NT2/D1 (cell line): ENCODE results near the gene ERFE.

ENCODE experiments used
- DNase-seq: peaks from one replicate; pipeline ENCODE4 v3.0.0-alpha.2; 2011; ENCODE audit warnings: low read depth, low spot score
- H3K27me3 ChIP-seq: 2 replicates; pipeline ENCODE4 v1.6.0; 2011; ENCODE audit warnings: mild to moderate bottlenecking; ENCODE audit not compliant: insufficient read length, insufficient read depth
- H3K36me3 ChIP-seq: 2 replicates; pipeline ENCODE4 v1.6.1; 2011; ENCODE audit warnings: mild to moderate bottlenecking, low read length, mixed read lengths; ENCODE audit not compliant: insufficient read depth, insufficient read length
- H3K4me1 ChIP-seq: 2 replicates; pipeline ENCODE4 v1.5.1; 2011; ENCODE audit not compliant: insufficient read depth, insufficient read length
- H3K4me3 ChIP-seq: 2 replicates; pipeline ENCODE4 v1.5.1; 2011; ENCODE audit warnings: low read depth; ENCODE audit not compliant: insufficient read length
- H3K9ac ChIP-seq: 2 replicates; pipeline ENCODE4 v1.6.0; 2011; ENCODE audit warnings: low read depth; ENCODE audit not compliant: insufficient read length
- H3K9me3 ChIP-seq: 2 replicates; pipeline ENCODE4 v1.5.1; 2011; ENCODE audit warnings: mild to moderate bottlenecking, low read length; ENCODE audit not compliant: insufficient read depth
- SUZ12 ChIP-seq: IDR thresholded peaks from 2 replicates; pipeline ENCODE4 v1.6.1; 2011; ENCODE audit not compliant: insufficient read length, insufficient read depth; ENCODE audit errors: extremely low read depth
- YY1 ChIP-seq: IDR thresholded peaks from 2 replicates; pipeline ENCODE4 v1.6.1; 2011; ENCODE audit not compliant: insufficient read length, insufficient read depth
- ZNF274 ChIP-seq: IDR thresholded peaks from 2 replicates; pipeline ENCODE4 v1.6.1; 2011; ENCODE audit warnings: mild to moderate bottlenecking, low read depth, low read length

Gene ERFE

DNA sequence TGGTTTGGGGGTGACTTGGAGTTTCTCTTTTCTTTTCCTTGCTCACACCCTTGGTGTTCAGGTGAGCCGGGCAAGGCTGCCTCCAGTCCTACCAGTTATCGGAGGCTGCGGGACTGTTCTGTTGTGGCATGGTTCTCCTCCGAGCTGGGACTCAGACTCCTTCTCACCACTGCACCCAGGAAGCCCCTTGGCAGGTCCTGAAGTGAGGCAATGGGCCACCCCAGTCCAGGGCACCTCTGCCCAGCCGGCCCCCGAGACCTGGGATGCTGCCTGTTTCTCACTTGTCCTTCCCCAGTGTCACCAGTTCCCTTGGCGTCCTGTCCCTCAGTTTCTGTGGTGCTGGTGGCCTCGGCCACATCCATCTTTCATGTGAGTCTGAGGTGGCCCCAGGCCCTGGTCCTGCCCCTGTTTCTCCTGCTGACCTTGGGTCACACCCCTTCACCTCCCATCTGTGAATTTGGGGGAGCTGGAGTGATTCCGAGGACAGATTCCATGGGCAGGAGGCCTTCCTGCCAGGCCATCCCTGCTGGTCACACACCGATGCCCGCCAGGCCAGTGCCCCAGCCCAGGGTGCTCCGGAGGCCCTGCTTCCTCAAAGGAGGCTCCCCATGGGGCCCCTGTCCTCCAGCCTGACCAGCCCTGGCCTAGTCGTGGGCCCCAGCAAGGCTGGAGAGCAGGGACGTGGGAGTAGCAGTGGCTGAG is 26.9 kb upstream of the ERFE start:
- Histone ChIP-seq H3K4me1 (peaks cover 11% of the 10 kb centered on the region), H3K36me3 (no peaks in the 10 kb centered on the region), H3K9me3 (no peaks in the 10 kb centered on the region), H3K4me3 (no peak overlapping the region), H3K27me3 (no peaks in the 10 kb centered on the region), H3K9ac (no peak overlapping the region)
- DNase-seq: no peak
- TF ChIP-seq ZNF274 (no peak), YY1 (no peak), SUZ12 (no peak)

DNA sequence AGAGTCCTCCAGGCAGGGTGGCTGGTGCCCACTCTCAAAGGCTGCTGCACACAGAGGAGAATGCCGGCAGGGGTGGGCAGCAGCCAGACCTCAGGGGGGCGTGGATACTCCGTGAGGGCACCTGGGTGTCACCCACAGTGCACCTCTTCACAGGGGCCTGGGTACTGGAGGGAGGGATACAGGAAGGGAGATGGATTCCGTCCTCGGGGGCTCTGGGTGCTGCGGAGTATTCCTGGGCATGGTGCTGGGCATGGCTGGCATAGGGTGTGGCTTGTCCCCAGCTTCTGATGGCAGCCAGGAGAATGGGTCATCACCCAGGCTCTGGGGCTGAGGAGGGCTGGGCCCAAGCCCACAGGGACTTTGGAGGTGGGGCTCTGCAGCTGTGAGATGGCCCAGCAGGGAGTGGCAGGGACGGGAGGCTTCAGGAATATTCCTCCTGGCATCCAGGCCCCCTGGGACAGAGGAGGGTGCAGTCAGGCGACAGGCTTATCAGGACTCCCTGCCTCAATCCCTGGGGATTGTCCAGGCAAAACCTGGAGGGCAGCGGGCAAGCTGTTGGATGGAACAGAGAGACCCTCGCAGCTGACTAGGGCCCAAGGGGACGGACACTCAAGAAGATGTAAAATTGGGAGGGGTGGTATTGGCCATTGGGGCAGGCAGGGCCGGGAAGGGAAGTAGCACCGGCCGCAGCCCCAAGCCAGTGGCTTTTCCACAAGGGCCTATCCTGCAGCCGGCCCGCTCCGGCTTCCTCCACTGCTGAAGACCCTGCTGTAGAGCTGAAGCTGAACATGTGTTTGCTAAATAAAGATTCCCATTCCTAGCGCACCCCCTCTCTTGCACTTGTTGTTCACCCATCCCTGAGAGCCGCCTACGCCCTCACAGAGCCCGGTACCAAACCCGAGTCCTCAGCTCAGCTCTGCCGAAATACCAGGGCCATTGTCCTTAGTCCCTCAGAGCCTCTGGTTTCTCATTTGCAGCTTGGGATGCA is 26.0 kb upstream of the ERFE start:
- H3K4me1 ChIP-seq: peaks cover 11% of the 10 kb centered on the region
- DNase-seq: no peak
- H3K27me3 ChIP-seq: no peaks in the 10 kb centered on the region
- H3K36me3 ChIP-seq: no peaks in the 10 kb centered on the region
- no peaks in the 10 kb centered on the region for H3K9me3 ChIP-seq
- no peak overlapping the region for H3K4me3 ChIP-seq
- no peak for TF ChIP-seq SUZ12
- TF ChIP-seq ZNF274: no peak
- no peak for TF ChIP-seq YY1
- no peak overlapping the region for H3K9ac ChIP-seq

- no peak overlapping the region for H3K9ac ChIP-seq
- H3K9me3 ChIP-seq: no peaks in the 10 kb centered on the region
- TF ChIP-seq SUZ12: no peak
- no peak for TF ChIP-seq YY1
- TF ChIP-seq ZNF274: no peak
- no peaks in the 10 kb centered on the region for H3K27me3 ChIP-seq
- DNase-seq: no peak
- no peak overlapping the region for H3K4me3 ChIP-seq
- H3K36me3 ChIP-seq: no peaks in the 10 kb centered on the region
- peaks cover 15% of the 10 kb centered on the region for H3K4me1 ChIP-seq
These were observed 25.0 kb upstream of the ERFE start for GRCh38 chr2:238133499-238134392.

DNA sequence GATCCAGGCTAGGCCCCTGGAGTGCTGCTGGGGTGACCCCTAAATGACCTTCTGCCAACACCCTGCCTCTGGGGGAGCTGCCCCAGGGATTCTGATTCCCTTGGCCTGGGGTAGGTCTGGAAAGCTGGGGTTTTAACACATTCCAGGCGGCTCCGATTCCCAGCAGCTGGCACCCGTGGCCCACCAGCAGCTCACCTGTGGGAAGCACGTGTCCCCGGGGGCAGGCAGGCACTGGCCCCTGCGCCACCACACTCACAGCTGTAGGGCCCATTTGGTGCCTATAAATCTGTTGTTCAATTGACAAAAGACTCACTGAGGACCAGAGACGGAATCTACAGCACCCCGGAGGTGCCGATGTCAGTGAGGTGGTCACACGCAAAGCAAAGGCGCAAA is 24.4 kb upstream of the ERFE start:
- H3K4me3 ChIP-seq: no peak overlapping the region
- no peak for DNase-seq
- no peaks in the 10 kb centered on the region for H3K36me3 ChIP-seq
- TF ChIP-seq SUZ12: no peak
- no peak for TF ChIP-seq YY1
- TF ChIP-seq ZNF274: no peak
- peaks cover 22% of the 10 kb centered on the region for H3K4me1 ChIP-seq
- no peak overlapping the region for H3K9ac ChIP-seq
- no peaks in the 10 kb centered on the region for H3K27me3 ChIP-seq
- no peaks in the 10 kb centered on the region for H3K9me3 ChIP-seq

DNA sequence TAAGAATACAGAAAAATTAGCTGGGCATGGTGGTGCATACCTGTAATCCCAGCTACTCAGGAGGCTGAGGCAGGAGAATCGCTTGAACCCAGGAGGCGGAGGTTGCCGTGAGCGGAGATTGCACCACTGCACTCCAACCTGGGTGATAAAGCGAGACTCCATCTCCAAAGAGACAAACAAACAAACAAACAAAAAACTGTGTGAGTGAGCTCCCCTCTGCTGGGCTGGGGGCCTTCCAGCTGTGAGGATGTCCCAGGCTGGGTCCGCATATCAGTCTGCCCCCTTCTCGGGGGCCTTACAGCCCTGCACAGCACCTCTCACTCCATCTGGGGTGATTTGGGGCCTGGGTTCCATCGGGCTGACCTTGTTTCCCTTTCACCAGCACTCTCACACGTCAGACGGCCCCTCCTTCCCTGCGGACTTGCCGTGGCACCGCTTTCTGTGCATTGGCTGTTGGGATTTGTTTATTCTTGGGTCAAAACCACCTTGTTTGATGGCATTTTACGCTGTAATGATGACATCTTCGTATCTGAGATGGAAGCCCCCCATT is 23.1 kb upstream of the ERFE start:
- H3K4me1 ChIP-seq: peaks cover 24% of the 10 kb centered on the region
- no peaks in the 10 kb centered on the region for H3K9me3 ChIP-seq
- H3K36me3 ChIP-seq: peaks cover 5% of the 10 kb centered on the region
- no peaks in the 10 kb centered on the region for H3K27me3 ChIP-seq
- TF ChIP-seq SUZ12 (no peak), ZNF274 (no peak), YY1 (no peak)
- no peak overlapping the region for H3K9ac ChIP-seq
- no peak overlapping the region for H3K4me3 ChIP-seq
- no peak for DNase-seq

GRCh38 chr2:238136820-238137537 is 21.8 kb upstream of the ERFE start:
- DNase-seq: no peak
- H3K36me3 ChIP-seq: peaks cover 14% of the 10 kb centered on the region
- no peaks in the 10 kb centered on the region for H3K27me3 ChIP-seq
- no peak overlapping the region for H3K4me3 ChIP-seq
- H3K9me3 ChIP-seq: no peaks in the 10 kb centered on the region
- peaks cover 24% of the 10 kb centered on the region for H3K4me1 ChIP-seq
- H3K9ac ChIP-seq: no peak overlapping the region
- TF ChIP-seq SUZ12: no peak
- no peak for TF ChIP-seq YY1
- no peak for TF ChIP-seq ZNF274
